ENCODE data around the gene KLC4. TPM values are rescaled to one million over a fixed set of nuclear protein-coding genes. Genes with fewer than 3 reads are reported as not detected.

KLC4 gene
- total and polyA plus RNA-seq, 9 of the 15 experiments (the other 6 are each of a cell fraction or from before 2014, with no cell fraction given): 1.7 to 16.2 (median 7.7) TPM

DNA sequence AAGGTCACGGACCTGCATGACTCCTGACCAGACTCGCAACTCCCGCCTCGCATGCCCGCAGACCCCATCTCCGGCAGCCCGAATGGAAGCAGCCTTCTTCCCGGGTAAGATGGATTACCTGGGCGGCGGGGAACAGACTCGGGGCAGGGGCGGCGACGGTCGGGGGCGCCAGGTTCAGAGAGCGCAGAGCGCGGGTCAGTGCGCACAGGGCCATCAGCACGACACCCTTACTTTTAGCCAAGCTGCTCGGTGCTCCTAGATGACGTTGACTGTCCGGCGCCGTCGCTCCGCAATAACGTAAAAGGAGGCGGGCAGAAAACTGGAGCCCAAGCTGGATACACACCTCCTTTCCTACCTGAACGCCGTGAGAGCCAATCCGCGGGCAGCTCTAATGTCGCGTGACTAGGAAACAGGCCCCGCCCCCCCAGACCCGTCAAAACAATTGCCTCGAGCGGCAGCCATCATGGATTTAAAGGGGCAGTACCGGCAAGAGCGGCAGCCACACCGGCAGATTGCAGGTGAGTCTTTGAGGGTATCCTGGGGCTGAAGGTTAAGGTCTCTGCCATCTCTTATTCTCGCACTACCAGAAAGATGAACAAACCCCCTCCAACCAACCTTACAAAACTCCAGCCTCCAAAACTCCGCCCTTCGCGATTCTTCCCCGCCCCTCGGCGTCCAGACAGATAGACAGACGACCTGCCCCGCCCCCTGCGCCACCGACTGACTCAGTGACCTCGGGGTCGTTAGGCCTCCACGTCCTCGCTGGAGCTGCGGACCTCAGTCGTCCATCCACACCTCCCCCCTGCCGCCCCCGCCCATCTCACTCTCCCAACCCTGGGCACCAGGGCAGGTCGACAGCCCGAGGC, at the start of gene KLC4, which contains the start of gene MRPL2 (continued):
- TF ChIP-seq, protein P1, sequence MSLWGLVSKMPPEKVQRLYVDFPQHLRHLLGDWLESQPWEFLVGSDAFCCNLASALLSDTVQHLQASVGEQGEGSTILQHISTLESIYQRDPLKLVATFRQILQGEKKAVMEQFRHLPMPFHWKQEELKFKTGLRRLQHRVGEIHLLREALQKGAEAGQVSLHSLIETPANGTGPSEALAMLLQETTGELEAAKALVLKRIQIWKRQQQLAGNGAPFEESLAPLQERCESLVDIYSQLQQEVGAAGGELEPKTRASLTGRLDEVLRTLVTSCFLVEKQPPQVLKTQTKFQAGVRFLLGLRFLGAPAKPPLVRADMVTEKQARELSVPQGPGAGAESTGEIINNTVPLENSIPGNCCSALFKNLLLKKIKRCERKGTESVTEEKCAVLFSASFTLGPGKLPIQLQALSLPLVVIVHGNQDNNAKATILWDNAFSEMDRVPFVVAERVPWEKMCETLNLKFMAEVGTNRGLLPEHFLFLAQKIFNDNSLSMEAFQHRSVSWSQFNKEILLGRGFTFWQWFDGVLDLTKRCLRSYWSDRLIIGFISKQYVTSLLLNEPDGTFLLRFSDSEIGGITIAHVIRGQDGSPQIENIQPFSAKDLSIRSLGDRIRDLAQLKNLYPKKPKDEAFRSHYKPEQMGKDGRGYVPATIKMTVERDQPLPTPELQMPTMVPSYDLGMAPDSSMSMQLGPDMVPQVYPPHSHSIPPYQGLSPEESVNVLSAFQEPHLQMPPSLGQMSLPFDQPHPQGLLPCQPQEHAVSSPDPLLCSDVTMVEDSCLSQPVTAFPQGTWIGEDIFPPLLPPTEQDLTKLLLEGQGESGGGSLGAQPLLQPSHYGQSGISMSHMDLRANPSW (CRISPR knock-in tag; IDR thresholded peaks at IDR 0.05): no peak
- TF ChIP-seq BCL6 (CRISPR knock-in tag; IDR thresholded peaks at IDR 0.05) (no peak), HNRNPH1 (optimal IDR thresholded peaks at IDR 0.05; ENCODE audit: low read depth, low read length) (no peak), MBD2 (IDR thresholded peaks at IDR 0.05; ENCODE audit: borderline replicate concordance, low read depth) (peak; percentile 80), IFI16 (CRISPR knock-in tag; IDR thresholded peaks at IDR 0.05) (no peak), FOXA1 (IDR thresholded peaks at IDR 0.05; ENCODE audit: borderline replicate concordance) (no peak), CCAR2 (IDR thresholded peaks at IDR 0.05; ENCODE audit: low read depth, low read length) (no peak), TBP (optimal IDR thresholded peaks at IDR 0.05; ENCODE audit: low read depth, low read length) (peak; percentile 88), L3MBTL2 (IDR thresholded peaks at IDR 0.05) (peak; percentile 9; the same call in 1 of the 2 replicates), MYC (IDR thresholded peaks at IDR 0.05; ENCODE audit: low read depth, low read length) (peak; percentile 88), MYC (CRISPR knock-in tag; IDR thresholded peaks at IDR 0.05; ENCODE audit: borderline replicate concordance, low read depth) (no peak; the same call in 1 of the 2 replicates), ZBTB8A (IDR thresholded peaks at IDR 0.05; ENCODE audit: partially characterized antibody) (no peak), NFRKB (IDR thresholded peaks at IDR 0.05; ENCODE audit: low read depth) (0 out of 2 replicates have a peak, but pooled peaks have one; percentile 50), CHD2 (IDR thresholded peaks at IDR 0.05; ENCODE audit: low read depth, low read length) (peak; percentile 88)
- TF ChIP-seq, protein P2, sequence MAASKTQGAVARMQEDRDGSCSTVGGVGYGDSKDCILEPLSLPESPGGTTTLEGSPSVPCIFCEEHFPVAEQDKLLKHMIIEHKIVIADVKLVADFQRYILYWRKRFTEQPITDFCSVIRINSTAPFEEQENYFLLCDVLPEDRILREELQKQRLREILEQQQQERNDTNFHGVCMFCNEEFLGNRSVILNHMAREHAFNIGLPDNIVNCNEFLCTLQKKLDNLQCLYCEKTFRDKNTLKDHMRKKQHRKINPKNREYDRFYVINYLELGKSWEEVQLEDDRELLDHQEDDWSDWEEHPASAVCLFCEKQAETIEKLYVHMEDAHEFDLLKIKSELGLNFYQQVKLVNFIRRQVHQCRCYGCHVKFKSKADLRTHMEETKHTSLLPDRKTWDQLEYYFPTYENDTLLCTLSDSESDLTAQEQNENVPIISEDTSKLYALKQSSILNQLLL (CRISPR knock-in tag; IDR thresholded peaks at IDR 0.05; ENCODE audit: borderline replicate concordance): no peak
- TF ChIP-seq, protein P3, sequence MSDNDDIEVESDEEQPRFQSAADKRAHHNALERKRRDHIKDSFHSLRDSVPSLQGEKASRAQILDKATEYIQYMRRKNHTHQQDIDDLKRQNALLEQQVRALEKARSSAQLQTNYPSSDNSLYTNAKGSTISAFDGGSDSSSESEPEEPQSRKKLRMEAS (CRISPR knock-in tag; IDR thresholded peaks at IDR 0.05): peak; percentile 83
- TF ChIP-seq, protein P4, sequence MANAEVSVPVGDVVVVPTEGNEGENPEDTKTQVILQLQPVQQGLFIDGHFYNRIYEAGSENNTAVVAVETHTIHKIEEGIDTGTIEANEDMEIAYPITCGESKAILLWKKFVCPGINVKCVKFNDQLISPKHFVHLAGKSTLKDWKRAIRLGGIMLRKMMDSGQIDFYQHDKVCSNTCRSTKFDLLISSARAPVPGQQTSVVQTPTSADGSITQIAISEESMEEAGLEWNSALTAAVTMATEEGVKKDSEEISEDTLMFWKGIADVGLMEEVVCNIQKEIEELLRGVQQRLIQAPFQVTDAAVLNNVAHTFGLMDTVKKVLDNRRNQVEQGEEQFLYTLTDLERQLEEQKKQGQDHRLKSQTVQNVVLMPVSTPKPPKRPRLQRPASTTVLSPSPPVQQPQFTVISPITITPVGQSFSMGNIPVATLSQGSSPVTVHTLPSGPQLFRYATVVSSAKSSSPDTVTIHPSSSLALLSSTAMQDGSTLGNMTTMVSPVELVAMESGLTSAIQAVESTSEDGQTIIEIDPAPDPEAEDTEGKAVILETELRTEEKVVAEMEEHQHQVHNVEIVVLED (CRISPR knock-in tag; IDR thresholded peaks at IDR 0.05): peak; percentile 69
- TF ChIP-seq, protein P5, sequence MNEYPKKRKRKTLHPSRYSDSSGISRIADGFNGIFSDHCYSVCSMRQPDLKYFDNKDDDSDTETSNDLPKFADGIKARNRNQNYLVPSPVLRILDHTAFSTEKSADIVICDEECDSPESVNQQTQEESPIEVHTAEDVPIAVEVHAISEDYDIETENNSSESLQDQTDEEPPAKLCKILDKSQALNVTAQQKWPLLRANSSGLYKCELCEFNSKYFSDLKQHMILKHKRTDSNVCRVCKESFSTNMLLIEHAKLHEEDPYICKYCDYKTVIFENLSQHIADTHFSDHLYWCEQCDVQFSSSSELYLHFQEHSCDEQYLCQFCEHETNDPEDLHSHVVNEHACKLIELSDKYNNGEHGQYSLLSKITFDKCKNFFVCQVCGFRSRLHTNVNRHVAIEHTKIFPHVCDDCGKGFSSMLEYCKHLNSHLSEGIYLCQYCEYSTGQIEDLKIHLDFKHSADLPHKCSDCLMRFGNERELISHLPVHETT (CRISPR knock-in tag; conservative IDR thresholded peaks at IDR 0.05 in 1 of 2, IDR thresholded peaks at IDR 0.05 in 1 of 2): peak in 1 of 2 experiments; percentile 67; a peak in 2 of 4 replicates
- TF ChIP-seq, protein P6, sequence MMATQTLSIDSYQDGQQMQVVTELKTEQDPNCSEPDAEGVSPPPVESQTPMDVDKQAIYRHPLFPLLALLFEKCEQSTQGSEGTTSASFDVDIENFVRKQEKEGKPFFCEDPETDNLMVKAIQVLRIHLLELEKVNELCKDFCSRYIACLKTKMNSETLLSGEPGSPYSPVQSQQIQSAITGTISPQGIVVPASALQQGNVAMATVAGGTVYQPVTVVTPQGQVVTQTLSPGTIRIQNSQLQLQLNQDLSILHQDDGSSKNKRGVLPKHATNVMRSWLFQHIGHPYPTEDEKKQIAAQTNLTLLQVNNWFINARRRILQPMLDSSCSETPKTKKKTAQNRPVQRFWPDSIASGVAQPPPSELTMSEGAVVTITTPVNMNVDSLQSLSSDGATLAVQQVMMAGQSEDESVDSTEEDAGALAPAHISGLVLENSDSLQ (IDR thresholded peaks at IDR 0.05): peak; percentile 96
